ENCODE results near the gene GID8.

Gene GID8

GRCh38 chr20:62938105-62938888, at the start of gene GID8:
TSS of gene GID8 (plus strand) at chr20:62938147. CDS start at chr20:62941503, 3,356 bp downstream.
- no peak for DNase-seq

GRCh38 chr20:62888406-62888805, 49.5 kb upstream of the GID8 start:
- DNase-seq: no peak

- DNase-seq: no peak
Measured at GRCh38 chr20:62888910-62889309, 49.0 kb upstream of the GID8 start.

- no peak for DNase-seq
Measured at GRCh38 chr20:62889411-62889810, 48.5 kb upstream of the GID8 start.

- no peak for DNase-seq
Measured at GRCh38 chr20:62889871-62890270, 48.1 kb upstream of the GID8 start.

GRCh38 chr20:62890444-62890843, 47.5 kb upstream of the GID8 start:
- no peak for DNase-seq

GRCh38 chr20:62891111-62891510, 46.8 kb upstream of the GID8 start:
- no peak for DNase-seq

GRCh38 chr20:62892348-62893304, 45.3 kb upstream of the GID8 start:
- DNase-seq: no peak

GRCh38 chr20:62893700-62894099, 44.2 kb upstream of the GID8 start:
- DNase-seq: no peak

- no peak for DNase-seq
Measured at GRCh38 chr20:62894261-62894660, 43.7 kb upstream of the GID8 start.

- DNase-seq: no peak
Measured at GRCh38 chr20:62895539-62895938, 42.4 kb upstream of the GID8 start.

- no peak for DNase-seq
Measured at GRCh38 chr20:62896526-62896925, 41.4 kb upstream of the GID8 start.

GRCh38 chr20:62897666-62898065, 40.3 kb upstream of the GID8 start:
- DNase-seq: no peak

- no peak for DNase-seq
Measured at GRCh38 chr20:62898093-62898964, 39.6 kb upstream of the GID8 start.

GRCh38 chr20:62898970-62899632, 38.8 kb upstream of the GID8 start:
- DNase-seq: no peak

- DNase-seq: no peak
Measured at GRCh38 chr20:62899633-62900051, 38.3 kb upstream of the GID8 start.

- peak; percentile 23 for DNase-seq
Measured at GRCh38 chr20:62900052-62900691, 37.8 kb upstream of the GID8 start.

GRCh38 chr20:62900692-62901584, 37.0 kb upstream of the GID8 start:
- DNase-seq: no peak

GRCh38 chr20:62901891-62902290, 36.1 kb upstream of the GID8 start:
- no peak for DNase-seq

- DNase-seq: no peak
Measured at GRCh38 chr20:62902926-62903615, 34.9 kb upstream of the GID8 start.
